Right lobe of liver (tissue), 6 donors: Measurements from ENCODE around the gene GALNTL6. TPM values are rescaled to one million over a fixed set of nuclear protein-coding genes. Genes with fewer than 3 reads are reported as not detected.

Experiments
- ATAC-seq, 4 donors: fragments of 200-7000 bp; cut with Tn5 transposase; one replicate each; pipeline ENCODE4 v1.9.1; 2020; ENCODE audit warnings: mild to moderate bottlenecking in 4 of 4, moderate library complexity in 4 of 4
- DNase-seq, 3 donors: peaks; one replicate each; pipeline ENCODE4 v3.0.0-alpha.2; 2020
- H3K27ac ChIP-seq, 3 donors: fragments of 200-600 bp; one replicate each; pipeline ENCODE4 v1.8.0; 2022
- H3K27me3 ChIP-seq, 2 donors: fragments of 200-600 bp; one replicate each; pipeline ENCODE4 v1.8.0; 2022
- H3K36me3 ChIP-seq, 4 donors: fragments of 200-600 bp; sonication (generic) in 1 of 4; one replicate each; pipeline versions ENCODE4 v1.5.1 to v1.8.0; 2017 to 2022; ENCODE audit warnings: control low read depth in 1 of 4
- H3K4me1 ChIP-seq, 4 donors: fragments of 200-600 bp; sonication (generic) in 1 of 4; one replicate each; pipeline versions ENCODE4 v1.5.1 to v1.8.0; 2017 to 2022; ENCODE audit warnings: control low read depth in 1 of 4
- H3K4me3 ChIP-seq, 3 donors: fragments of 200-600 bp; one replicate each; pipeline ENCODE4 v1.8.0; 2022
- H3K9me3 ChIP-seq, 4 donors: fragments of 200-600 bp; sonication (generic) in 1 of 4; one replicate each; pipeline versions ENCODE4 v1.5.1 to v1.8.0; 2017 to 2022; ENCODE audit warnings: control low read depth in 1 of 4
- POLR2A ChIP-seq: fragments of 450-650 bp; IDR thresholded peaks from one replicate; pipeline ENCODE4 v1.6.1; 2017; ENCODE audit warnings: antibody characterized with exemption, mild to moderate bottlenecking
- WGBS: methylation state at CpG from one replicate; pipeline ENCODE4 v1.1.6; 2018; ENCODE audit warnings: low coverage, low lambda C conversion rate; ENCODE audit not compliant: insufficient coverage; ENCODE audit errors: missing lambda C conversion rate; 5-methylcytosine and 5-hydroxymethylcytosine counted together
- intact Hi-C, 2 donors: fragments of 100-400 bp; cut with DNase I; formaldehyde crosslinking; loops; one replicate each; pipeline versions ENCODE4 v1.11.2 to v1.14.1; 2022
- total RNA-seq, 6 experiments: library from RNA; depleted of rRNA in 2 of 6; stranded (reverse); fragments of >200 nt in 2 of 6; fragmentation: NEBNext Ultra II Directional in 3 of 6; extraction: Animal tissue kit (Norgen Biotek cat#: 25700) in 3 of 6; gene quantifications; one replicate each; pipeline versions ENCODE4 v1.1.0 to v1.2.4, GENCODE V29; 2016 to 2023
- TF ChIP-seq, protein P1 (sequence below), 4 donors: fragments of 200-600 bp in 3 of 4; fragments of 450-650 bp in 1 of 4; IDR thresholded peaks; one replicate each; pipeline versions ENCODE4 v1.5.1 to v1.8.0; 2016 to 2022; ENCODE audit warnings: antibody characterized with exemption in 4 of 4, mild to moderate bottlenecking in 2 of 4
- donor health status: DM: no; HTN: yes; CAD: no.
- donor health status: DM: no; HTN: no; CAD: no.
- donor health status: DM: no; HTN: no; CAD: no.
- donor health status: DM: no; HTN: yes; CAD: no.
- donor health status: DM: no; HTN: yes; CAD: no.

GALNTL6 gene
- total RNA-seq, 6 experiments from 2014 or later, result 0.15 to 1.1 (median 0.30) TPM; not detected in 3

DNA sequence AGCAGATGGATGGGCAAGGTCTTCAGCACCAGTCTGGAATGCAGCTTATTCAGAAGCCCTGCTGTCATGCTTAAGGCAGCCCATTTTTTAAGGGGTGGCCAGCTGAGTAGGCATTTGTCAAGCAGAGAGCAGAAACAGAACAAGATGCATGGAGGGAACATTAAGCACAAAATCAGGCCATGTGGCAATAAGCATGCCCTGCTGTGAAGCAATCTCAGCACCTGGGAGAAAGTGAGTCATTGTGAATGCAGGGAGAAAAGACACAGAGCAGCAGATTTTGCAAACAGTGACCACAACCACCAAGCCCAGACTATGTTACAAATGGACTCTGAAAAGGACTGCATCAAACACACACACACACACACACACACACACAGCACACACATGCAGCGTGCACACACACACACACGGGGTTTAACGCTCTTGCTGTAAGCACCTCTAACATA lies 1261.3 kb downstream of the GALNTL6 start:
- no peaks in the 10 kb centered on the region for H3K36me3 ChIP-seq
- TF ChIP-seq POLR2A, result no peak
- no peaks in the 10 kb centered on the region for H3K9me3 ChIP-seq
- H3K4me3 ChIP-seq, result no peak overlapping the region
- H3K27me3 ChIP-seq, result no peaks in the 10 kb centered on the region
- DNase-seq (no peak), ATAC-seq (no peak)
- no peaks in the 10 kb centered on the region for H3K4me1 ChIP-seq
- H3K27ac ChIP-seq, result no peak overlapping the region
- WGBS, result 52% methylated on average over 3 of the region's 3 CpGs
- intact Hi-C loops, result no loop called here

DNA sequence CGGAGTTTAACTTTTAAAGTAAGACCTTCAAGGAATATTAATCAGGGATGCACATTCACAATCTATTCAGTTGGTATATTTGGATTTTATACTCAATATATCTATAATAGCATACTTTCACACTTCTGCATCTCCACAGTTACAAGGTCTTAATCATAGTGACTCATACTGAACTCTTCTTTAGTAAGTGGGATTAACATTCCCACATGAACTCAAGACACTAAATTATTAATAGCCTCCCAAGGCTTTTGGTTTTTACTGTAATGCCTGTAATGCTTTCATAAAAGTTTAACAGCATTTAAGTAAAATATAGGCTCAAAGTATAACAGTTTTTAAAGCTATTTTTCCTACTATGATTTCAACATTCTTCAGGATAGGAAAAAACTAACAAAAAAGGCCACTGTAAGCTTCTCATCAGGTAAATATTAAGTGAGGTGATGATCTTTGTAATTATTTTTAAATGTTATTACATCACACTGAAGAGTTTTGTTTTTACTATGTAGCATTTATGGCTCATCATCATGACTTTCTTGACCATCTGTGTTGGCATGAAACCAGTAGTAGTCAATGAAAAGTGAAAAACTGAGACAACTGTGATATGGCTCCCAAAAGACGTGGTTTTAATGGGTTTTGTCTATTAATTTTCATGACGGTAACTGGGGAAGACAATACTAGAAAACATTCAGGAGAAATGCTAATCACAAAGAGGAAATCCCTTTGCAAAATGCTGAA lies 1263.9 kb downstream of the GALNTL6 start:
- intact Hi-C loops, result no loop called here
- no peak for ATAC-seq
- 32% methylated on average over 3 of the region's 3 CpGs for WGBS
- TF ChIP-seq, protein P1, sequence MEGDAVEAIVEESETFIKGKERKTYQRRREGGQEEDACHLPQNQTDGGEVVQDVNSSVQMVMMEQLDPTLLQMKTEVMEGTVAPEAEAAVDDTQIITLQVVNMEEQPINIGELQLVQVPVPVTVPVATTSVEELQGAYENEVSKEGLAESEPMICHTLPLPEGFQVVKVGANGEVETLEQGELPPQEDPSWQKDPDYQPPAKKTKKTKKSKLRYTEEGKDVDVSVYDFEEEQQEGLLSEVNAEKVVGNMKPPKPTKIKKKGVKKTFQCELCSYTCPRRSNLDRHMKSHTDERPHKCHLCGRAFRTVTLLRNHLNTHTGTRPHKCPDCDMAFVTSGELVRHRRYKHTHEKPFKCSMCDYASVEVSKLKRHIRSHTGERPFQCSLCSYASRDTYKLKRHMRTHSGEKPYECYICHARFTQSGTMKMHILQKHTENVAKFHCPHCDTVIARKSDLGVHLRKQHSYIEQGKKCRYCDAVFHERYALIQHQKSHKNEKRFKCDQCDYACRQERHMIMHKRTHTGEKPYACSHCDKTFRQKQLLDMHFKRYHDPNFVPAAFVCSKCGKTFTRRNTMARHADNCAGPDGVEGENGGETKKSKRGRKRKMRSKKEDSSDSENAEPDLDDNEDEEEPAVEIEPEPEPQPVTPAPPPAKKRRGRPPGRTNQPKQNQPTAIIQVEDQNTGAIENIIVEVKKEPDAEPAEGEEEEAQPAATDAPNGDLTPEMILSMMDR (IDR thresholded peaks at IDR 0.05), result no peak
- Histone ChIP-seq H3K4me1 (no peaks in the 10 kb centered on the region), H3K27me3 (no peaks in the 10 kb centered on the region), H3K9me3 (no peaks in the 10 kb centered on the region), H3K36me3 (no peaks in the 10 kb centered on the region), H3K4me3 (no peak overlapping the region), H3K27ac (no peak overlapping the region)
- DNase-seq, result no peak

DNA sequence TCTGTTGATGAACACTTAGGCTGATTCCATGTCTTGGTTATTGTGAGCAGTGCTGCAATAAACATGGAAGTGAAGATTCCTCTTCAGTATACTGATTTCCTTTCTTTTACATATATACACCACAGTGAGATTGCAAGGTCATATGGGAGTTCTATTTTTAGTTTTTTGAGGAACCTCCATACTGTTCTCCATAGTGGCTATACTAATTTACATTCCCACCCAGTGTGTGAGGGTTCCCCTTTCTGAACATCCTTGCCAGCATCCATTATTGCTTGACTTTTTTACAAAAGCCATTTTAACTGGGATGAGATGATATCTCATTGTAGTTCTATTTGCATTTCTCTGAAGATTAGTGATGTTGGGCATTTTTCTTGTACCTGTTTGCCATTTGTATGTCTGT lies 1274.9 kb downstream of the GALNTL6 start:
- ATAC-seq, result no peak
- TF ChIP-seq, protein P1 (IDR thresholded peaks at IDR 0.05), result no peak
- TF ChIP-seq POLR2A, result no peak
- no peak overlapping the region for H3K4me3 ChIP-seq
- intact Hi-C loops, result no loop called here
- no peaks in the 10 kb centered on the region for H3K4me1 ChIP-seq
- H3K27me3 ChIP-seq, result no peaks in the 10 kb centered on the region
- H3K9me3 ChIP-seq, result no peaks in the 10 kb centered on the region
- no peak overlapping the region for H3K27ac ChIP-seq
- DNase-seq, result no peak
- H3K36me3 ChIP-seq, result no peaks in the 10 kb centered on the region
